HEK293 (cell line): Measurements from ENCODE around the gene KCTD14.

Experiments used
- CTCF ChIA-PET: fragments of 350-600 bp; formaldehyde crosslinking; extraction: SDS; loops from one replicate; lab custom pipeline; 2021; ENCODE audit warnings: antibody characterized with exemption; lab: Yijun Ruan, JAX
- POLR2A ChIA-PET: fragments of 300-600 bp; formaldehyde crosslinking; extraction: SDS; loops from one replicate; lab custom pipeline; 2020; ENCODE audit warnings: antibody characterized with exemption, inconsistent platforms; lab: Yijun Ruan, JAX
- H3K27ac ChIP-seq: fragments of 200-500 bp; sonication (Bioruptor generic); 2 replicates; pipeline ENCODE4 v1.5.1; 2014; ENCODE audit warnings: low read depth, low read length, control low read depth, inconsistent platforms; ENCODE audit errors: extremely low read depth
- H3K36me3 ChIP-seq, 2 experiments: fragments of 200-500 bp in 1 of 2; sonication (Bioruptor generic) in 1 of 2; 1 replicate in 1 of 2; 2 replicates in 1 of 2; pipeline ENCODE4 v1.5.1; 2014 to 2017; ENCODE audit warnings: inconsistent platforms in 2 of 2, low read length in 2 of 2; ENCODE audit not compliant: control insufficient read depth in 2 of 2, insufficient read depth in 1 of 2
- H3K4me1 ChIP-seq: fragments of 200-500 bp; sonication (Bioruptor generic); 2 replicates; pipeline ENCODE4 v1.5.1; 2014; ENCODE audit warnings: mild to moderate bottlenecking, low read length, inconsistent platforms; ENCODE audit not compliant: control insufficient read depth, insufficient read depth
- H3K4me3 ChIP-seq: 2 replicates; pipeline ENCODE4 v1.5.1; 2011; ENCODE audit warnings: low read depth, mild to moderate bottlenecking, control low read depth, low read length, moderate library complexity
- H3K9me3 ChIP-seq: fragments of 200-500 bp; sonication (Bioruptor generic); 2 replicates; pipeline ENCODE4 v1.5.1; 2014; ENCODE audit warnings: low read depth, low read length, inconsistent platforms; ENCODE audit not compliant: control insufficient read depth, insufficient read depth
- FEZF1 ChIP-seq: fragments of 450-650 bp; formaldehyde crosslinking; IDR thresholded peaks from 2 replicates; pipeline ENCODE4 v1.5.1; 2016; ENCODE audit warnings: missing biosample characterization, missing genetic modification characterization
- GLI2 ChIP-seq: fragments of 450-650 bp; formaldehyde crosslinking; IDR thresholded peaks from 2 replicates; pipeline ENCODE4; 2017; ENCODE audit warnings: missing biosample characterization, missing genetic modification characterization, low read depth, borderline replicate concordance
- HOXD13 ChIP-seq: sonication (generic); formaldehyde crosslinking; IDR thresholded peaks from 2 replicates; pipeline ENCODE4 v1.8.0; 2022; ENCODE audit warnings: missing genetic modification reagents, borderline replicate concordance
- KLF10 ChIP-seq: fragments of 450-650 bp; IDR thresholded peaks from 2 replicates; pipeline ENCODE4 v1.5.1; 2018; ENCODE audit warnings: missing biosample characterization, mild to moderate bottlenecking, missing genetic modification characterization
- MZF1 ChIP-seq: fragments of 450-650 bp; formaldehyde crosslinking; IDR thresholded peaks from 2 replicates; pipeline ENCODE4 v1.5.1; 2017; ENCODE audit warnings: missing biosample characterization, missing genetic modification characterization, borderline replicate concordance
- ZBTB1 ChIP-seq: fragments of 450-650 bp; formaldehyde crosslinking; IDR thresholded peaks from 2 replicates; pipeline ENCODE4 v1.5.1; 2016; ENCODE audit warnings: missing biosample characterization, missing genetic modification characterization
- ZEB2 ChIP-seq: fragments of 450-650 bp; formaldehyde crosslinking; IDR thresholded peaks from 2 replicates; pipeline ENCODE4 v1.5.1; 2016; ENCODE audit warnings: missing biosample characterization, missing genetic modification characterization
- ZFHX2 ChIP-seq: fragments of 450-650 bp; formaldehyde crosslinking; conservative IDR thresholded peaks from 2 replicates; pipeline ENCODE4 v1.5.1; 2016; ENCODE audit warnings: missing biosample characterization, missing genetic modification characterization
- ZNF112 ChIP-seq: fragments of 450-650 bp; formaldehyde crosslinking; IDR thresholded peaks from 2 replicates; pipeline ENCODE4 v1.5.0; 2017; ENCODE audit warnings: missing biosample characterization, missing genetic modification characterization
- ZNF138 ChIP-seq: fragments of 450-650 bp; formaldehyde crosslinking; IDR thresholded peaks from 2 replicates; pipeline ENCODE4 v1.5.1; 2016; ENCODE audit warnings: missing biosample characterization, missing genetic modification characterization, borderline replicate concordance
- ZNF157 ChIP-seq: fragments of 450-650 bp; formaldehyde crosslinking; IDR thresholded peaks from 2 replicates; pipeline ENCODE4 v1.5.1; 2016; ENCODE audit warnings: missing biosample characterization, missing genetic modification characterization
- ZNF184 ChIP-seq: fragments of 450-650 bp; IDR thresholded peaks from 2 replicates; pipeline ENCODE4 v1.5.1; 2018; ENCODE audit warnings: missing biosample characterization, mild to moderate bottlenecking, missing genetic modification characterization
- ZNF19 ChIP-seq: fragments of 450-650 bp; formaldehyde crosslinking; IDR thresholded peaks from 2 replicates; pipeline ENCODE4; 2016; ENCODE audit warnings: missing biosample characterization, missing genetic modification characterization, low read depth
- ZNF214 ChIP-seq: fragments of 450-650 bp; formaldehyde crosslinking; IDR thresholded peaks from 2 replicates; pipeline ENCODE4 v1.5.1; 2017; ENCODE audit warnings: missing biosample characterization, mild to moderate bottlenecking, missing genetic modification characterization, borderline replicate concordance
- ZNF24 ChIP-seq: fragments of 450-650 bp; formaldehyde crosslinking; IDR thresholded peaks from 2 replicates; pipeline ENCODE4 v1.5.1; 2016; ENCODE audit warnings: missing biosample characterization, missing genetic modification characterization
- ZNF248 ChIP-seq: fragments of 450-650 bp; formaldehyde crosslinking; IDR thresholded peaks from 2 replicates; pipeline ENCODE4 v1.5.1; 2017; ENCODE audit warnings: missing biosample characterization, missing genetic modification characterization
- ZNF350 ChIP-seq: fragments of 450-650 bp; formaldehyde crosslinking; IDR thresholded peaks from 2 replicates; pipeline ENCODE4 v1.5.0; 2017; ENCODE audit warnings: missing biosample characterization, mild to moderate bottlenecking, missing genetic modification characterization
- ZNF37A ChIP-seq: fragments of 450-650 bp; IDR thresholded peaks from 2 replicates; pipeline ENCODE4 v1.5.1; 2018; ENCODE audit warnings: missing biosample characterization, missing genetic modification characterization
- ZNF416 ChIP-seq: fragments of 450-650 bp; formaldehyde crosslinking; IDR thresholded peaks from 2 replicates; pipeline ENCODE4 v1.5.1; 2016; ENCODE audit warnings: missing biosample characterization, missing genetic modification characterization
- ZNF426 ChIP-seq: fragments of 450-650 bp; formaldehyde crosslinking; IDR thresholded peaks from 2 replicates; pipeline ENCODE4 v1.5.1; 2017; ENCODE audit warnings: missing biosample characterization, missing genetic modification characterization, mild to moderate bottlenecking, inconsistent platforms, moderate library complexity
- ZNF658 ChIP-seq: fragments of 450-650 bp; formaldehyde crosslinking; IDR thresholded peaks from 2 replicates; pipeline ENCODE4; 2016; ENCODE audit warnings: missing biosample characterization, missing genetic modification characterization
- ZNF660 ChIP-seq: fragments of 450-650 bp; IDR thresholded peaks from 2 replicates; pipeline ENCODE4 v1.5.1; 2018; ENCODE audit warnings: missing biosample characterization, mild to moderate bottlenecking, missing genetic modification characterization
- ZNF670 ChIP-seq: fragments of 450-650 bp; formaldehyde crosslinking; IDR thresholded peaks from 2 replicates; pipeline ENCODE4 v1.5.1; 2016; ENCODE audit warnings: missing biosample characterization, missing genetic modification characterization, low read depth
- ZNF747 ChIP-seq: fragments of 450-650 bp; formaldehyde crosslinking; IDR thresholded peaks from 2 replicates; pipeline ENCODE4 v1.5.1; 2016; ENCODE audit warnings: missing biosample characterization, missing genetic modification characterization
- ZSCAN16 ChIP-seq: fragments of 450-650 bp; formaldehyde crosslinking; IDR thresholded peaks from 2 replicates; pipeline ENCODE4 v1.5.1; 2016; ENCODE audit warnings: missing biosample characterization, missing genetic modification characterization
- ZSCAN23 ChIP-seq: fragments of 450-650 bp; formaldehyde crosslinking; IDR thresholded peaks from 2 replicates; pipeline ENCODE4 v1.5.1; 2016; ENCODE audit warnings: missing biosample characterization, missing genetic modification characterization
- ZSCAN30 ChIP-seq: fragments of 450-650 bp; IDR thresholded peaks from 2 replicates; pipeline ENCODE4 v1.5.1; 2018; ENCODE audit warnings: missing biosample characterization, mild to moderate bottlenecking, missing genetic modification characterization, moderate library complexity
- ZXDB ChIP-seq: fragments of 450-650 bp; formaldehyde crosslinking; IDR thresholded peaks from 2 replicates; pipeline ENCODE4 v1.5.1; 2016; ENCODE audit warnings: missing biosample characterization, missing genetic modification characterization
- TF ChIP-seq, protein P1 (sequence below): fragments of 450-650 bp; formaldehyde crosslinking; IDR thresholded peaks from 2 replicates; pipeline ENCODE4 v1.5.1; 2017; ENCODE audit warnings: missing biosample characterization, missing genetic modification characterization
- TF ChIP-seq, protein P2 (sequence below): fragments of 450-650 bp; IDR thresholded peaks from 2 replicates; pipeline ENCODE4 v1.5.1; 2018; ENCODE audit warnings: missing biosample characterization, mild to moderate bottlenecking, missing genetic modification characterization
- TF ChIP-seq, protein P3 (sequence below): fragments of 450-650 bp; formaldehyde crosslinking; IDR thresholded peaks from 2 replicates; pipeline ENCODE4 v1.5.1; 2017; ENCODE audit warnings: missing biosample characterization, missing genetic modification characterization

The KCTD14 gene

DNA sequence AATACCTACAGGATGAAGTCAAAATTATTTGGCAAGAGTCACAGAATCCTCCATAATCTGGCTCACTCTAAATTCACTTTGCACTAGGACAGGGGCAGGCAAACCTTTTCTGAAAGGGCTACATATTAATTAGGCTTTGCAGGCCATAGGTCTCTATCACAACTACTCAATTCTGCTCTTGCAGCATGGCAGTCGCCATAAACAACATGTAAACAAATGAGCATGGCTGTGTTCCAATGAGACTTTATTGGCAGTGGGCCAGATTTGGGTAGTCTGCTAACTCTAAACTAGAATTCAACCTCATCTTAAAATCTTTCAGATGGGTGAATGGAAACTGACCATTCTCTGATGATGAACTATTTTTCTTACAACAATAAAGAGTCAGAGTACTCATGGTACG lies 46.4 kb upstream of the KCTD14 start:
- CTCF ChIA-PET, result interaction anchor here (1.7 kb wide), 1 partner anchor 495 kb away, joined by 6 read pairs; no protein-coding TSS in a partner anchor
- peaks cover 8 to 51% of the 10 kb centered on the region in 2 experiments for H3K36me3 ChIP-seq

DNA sequence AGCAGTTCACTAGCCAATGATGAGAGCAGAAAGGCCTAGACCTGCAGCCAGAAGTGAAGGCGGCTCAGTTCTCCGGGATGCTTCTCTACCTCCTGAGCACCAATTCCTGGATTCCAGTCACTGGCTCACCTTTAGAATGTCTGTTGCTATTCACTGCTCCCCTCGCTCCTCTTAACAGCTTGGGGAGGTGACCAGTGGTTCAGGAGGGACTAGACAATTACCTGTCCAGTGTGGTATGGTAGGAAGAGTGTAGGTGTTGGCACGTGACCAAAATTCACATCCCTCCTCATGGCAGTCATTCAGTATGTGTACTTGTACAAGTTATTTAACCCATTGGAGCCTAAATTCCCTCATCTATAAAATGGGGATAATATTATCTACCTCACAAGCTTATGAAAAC lies 44.6 kb upstream of the KCTD14 start:
- no peaks in the 10 kb centered on the region for H3K9me3 ChIP-seq
- no peak overlapping the region for H3K4me3 ChIP-seq
- H3K27ac ChIP-seq, result no peak overlapping the region
- POLR2A ChIA-PET, result no interaction called here
- CTCF ChIA-PET, result interaction anchor here (1.7 kb wide), 1 partner anchor 496 kb away, joined by 6 read pairs; no protein-coding TSS in a partner anchor
- H3K36me3 ChIP-seq, result peaks cover 8 to 46% of the 10 kb centered on the region in 2 experiments
- no peak for TF ChIP-seq ZNF214 (tag by site-specific recombination)
- TF ChIP-seq ZNF658, result no peak
- TF ChIP-seq HOXD13 (CRISPR knock-in tag), result no peak
- TF ChIP-seq ZNF248 (tag by site-specific recombination), result no peak
- no peak for TF ChIP-seq ZSCAN16 (tag by site-specific recombination)
- TF ChIP-seq ZXDB (tag by site-specific recombination), result no peak
- no peak for TF ChIP-seq ZFHX2 (tag by site-specific recombination)
- no peak for TF ChIP-seq MZF1
- TF ChIP-seq ZNF138, result no peak
- no peak for TF ChIP-seq ZNF184 (tag by site-specific recombination)
- TF ChIP-seq FEZF1 (tag by site-specific recombination), result no peak
- TF ChIP-seq ZSCAN30 (tag by site-specific recombination), result no peak
- TF ChIP-seq, protein P1, sequence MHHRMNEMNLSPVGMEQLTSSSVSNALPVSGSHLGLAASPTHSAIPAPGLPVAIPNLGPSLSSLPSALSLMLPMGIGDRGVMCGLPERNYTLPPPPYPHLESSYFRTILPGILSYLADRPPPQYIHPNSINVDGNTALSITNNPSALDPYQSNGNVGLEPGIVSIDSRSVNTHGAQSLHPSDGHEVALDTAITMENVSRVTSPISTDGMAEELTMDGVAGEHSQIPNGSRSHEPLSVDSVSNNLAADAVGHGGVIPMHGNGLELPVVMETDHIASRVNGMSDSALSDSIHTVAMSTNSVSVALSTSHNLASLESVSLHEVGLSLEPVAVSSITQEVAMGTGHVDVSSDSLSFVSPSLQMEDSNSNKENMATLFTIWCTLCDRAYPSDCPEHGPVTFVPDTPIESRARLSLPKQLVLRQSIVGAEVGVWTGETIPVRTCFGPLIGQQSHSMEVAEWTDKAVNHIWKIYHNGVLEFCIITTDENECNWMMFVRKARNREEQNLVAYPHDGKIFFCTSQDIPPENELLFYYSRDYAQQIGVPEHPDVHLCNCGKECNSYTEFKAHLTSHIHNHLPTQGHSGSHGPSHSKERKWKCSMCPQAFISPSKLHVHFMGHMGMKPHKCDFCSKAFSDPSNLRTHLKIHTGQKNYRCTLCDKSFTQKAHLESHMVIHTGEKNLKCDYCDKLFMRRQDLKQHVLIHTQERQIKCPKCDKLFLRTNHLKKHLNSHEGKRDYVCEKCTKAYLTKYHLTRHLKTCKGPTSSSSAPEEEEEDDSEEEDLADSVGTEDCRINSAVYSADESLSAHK (tag by site-specific recombination), result no peak
- TF ChIP-seq ZNF24 (tag by site-specific recombination), result no peak
- no peak for TF ChIP-seq ZEB2
- no peak for TF ChIP-seq ZBTB1 (tag by site-specific recombination)
- TF ChIP-seq ZSCAN23 (tag by site-specific recombination), result no peak
- no peak for TF ChIP-seq ZNF747 (tag by site-specific recombination)
- no peak for TF ChIP-seq GLI2 (tag by site-specific recombination)
- H3K4me1 ChIP-seq, result no peaks in the 10 kb centered on the region

More for the DNA sequence above, 46.4 kb upstream of the KCTD14 start:
- H3K4me3 ChIP-seq, result no peak overlapping the region
- TF ChIP-seq ZNF670 (tag by site-specific recombination) (no peak), ZNF19 (no peak), ZNF426 (tag by site-specific recombination) (no peak), KLF10 (tag by site-specific recombination) (0 out of 2 replicates have a peak, but pooled peaks have one; percentile 38), ZNF112 (tag by site-specific recombination) (0 out of 2 replicates have a peak, but pooled peaks have one; percentile 32), ZNF184 (tag by site-specific recombination) (0 out of 2 replicates have a peak, but pooled peaks have one; percentile 68), ZNF157 (tag by site-specific recombination) (no peak), ZNF350 (tag by site-specific recombination) (peak; percentile 71; the same call in 1 of the 2 replicates), ZNF660 (tag by site-specific recombination) (0 out of 2 replicates have a peak, but pooled peaks have one; percentile 21), ZNF37A (tag by site-specific recombination) (0 out of 2 replicates have a peak, but pooled peaks have one; percentile 43), ZNF416 (tag by site-specific recombination) (no peak)
- TF ChIP-seq, protein P2, sequence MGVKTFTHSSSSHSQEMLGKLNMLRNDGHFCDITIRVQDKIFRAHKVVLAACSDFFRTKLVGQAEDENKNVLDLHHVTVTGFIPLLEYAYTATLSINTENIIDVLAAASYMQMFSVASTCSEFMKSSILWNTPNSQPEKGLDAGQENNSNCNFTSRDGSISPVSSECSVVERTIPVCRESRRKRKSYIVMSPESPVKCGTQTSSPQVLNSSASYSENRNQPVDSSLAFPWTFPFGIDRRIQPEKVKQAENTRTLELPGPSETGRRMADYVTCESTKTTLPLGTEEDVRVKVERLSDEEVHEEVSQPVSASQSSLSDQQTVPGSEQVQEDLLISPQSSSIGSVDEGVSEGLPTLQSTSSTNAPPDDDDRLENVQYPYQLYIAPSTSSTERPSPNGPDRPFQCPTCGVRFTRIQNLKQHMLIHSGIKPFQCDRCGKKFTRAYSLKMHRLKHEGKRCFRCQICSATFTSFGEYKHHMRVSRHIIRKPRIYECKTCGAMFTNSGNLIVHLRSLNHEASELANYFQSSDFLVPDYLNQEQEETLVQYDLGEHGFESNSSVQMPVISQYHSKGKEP (tag by site-specific recombination), result peak; percentile 59
- TF ChIP-seq, protein P3, sequence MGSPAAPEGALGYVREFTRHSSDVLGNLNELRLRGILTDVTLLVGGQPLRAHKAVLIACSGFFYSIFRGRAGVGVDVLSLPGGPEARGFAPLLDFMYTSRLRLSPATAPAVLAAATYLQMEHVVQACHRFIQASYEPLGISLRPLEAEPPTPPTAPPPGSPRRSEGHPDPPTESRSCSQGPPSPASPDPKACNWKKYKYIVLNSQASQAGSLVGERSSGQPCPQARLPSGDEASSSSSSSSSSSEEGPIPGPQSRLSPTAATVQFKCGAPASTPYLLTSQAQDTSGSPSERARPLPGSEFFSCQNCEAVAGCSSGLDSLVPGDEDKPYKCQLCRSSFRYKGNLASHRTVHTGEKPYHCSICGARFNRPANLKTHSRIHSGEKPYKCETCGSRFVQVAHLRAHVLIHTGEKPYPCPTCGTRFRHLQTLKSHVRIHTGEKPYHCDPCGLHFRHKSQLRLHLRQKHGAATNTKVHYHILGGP (tag by site-specific recombination), result 0 out of 2 replicates have a peak, but pooled peaks have one; percentile 19
- POLR2A ChIA-PET, result no interaction called here
- H3K4me1 ChIP-seq, result no peaks in the 10 kb centered on the region
- no peaks in the 10 kb centered on the region for H3K9me3 ChIP-seq
- H3K27ac ChIP-seq, result no peak overlapping the region
